ENCODE measurements around the gene GCLC. TPM values are rescaled to one million over a fixed set of nuclear protein-coding genes. Genes with fewer than 3 reads are reported as not detected.

Gene GCLC
- total RNA-seq, 1 experiment from 2014 or later: 47.1 TPM

DNA sequence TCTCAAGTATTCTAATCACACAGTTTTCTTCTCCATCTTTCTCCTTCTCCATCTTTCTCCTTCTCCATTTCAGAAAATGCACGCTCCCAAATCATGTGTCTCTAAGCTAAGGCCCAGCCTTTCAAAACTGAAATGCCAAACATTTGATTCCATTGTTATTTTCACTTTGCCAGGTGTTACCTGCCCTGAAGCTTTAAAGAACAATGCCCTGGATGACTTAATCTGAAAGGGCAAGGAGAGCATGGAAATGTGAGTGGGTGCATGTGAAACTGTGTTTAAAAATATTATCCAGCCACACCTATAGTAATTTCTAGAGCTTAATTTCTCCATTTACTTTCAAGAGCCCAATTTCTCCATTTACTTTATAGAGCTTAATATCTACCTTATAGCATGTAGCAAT, 42.4 kb upstream of the GCLC start:
- Mint-ChIP-seq H3K36me3 (no peaks in the 10 kb centered on the region), H3K4me3 (no peak overlapping the region), H3K27ac (no peak overlapping the region), H3K9me3 (no peaks in the 10 kb centered on the region; the same call in 1 of the 2 replicates), H3K27me3 (ENCODE audit: low read depth) (no peaks in the 10 kb centered on the region), H3K4me1 (peaks cover 19% of the 10 kb centered on the region)
- CTCF ChIA-PET: no interaction called here
- DNase-seq (ENCODE audit: low spot score) (no peak), ATAC-seq (no peak)
- POLR2A ChIA-PET: no interaction called here
- TF ChIP-seq JAZF1 (CRISPR knock-in tag; IDR thresholded peaks at IDR 0.05): no peak
- TF ChIP-seq, protein P1, sequence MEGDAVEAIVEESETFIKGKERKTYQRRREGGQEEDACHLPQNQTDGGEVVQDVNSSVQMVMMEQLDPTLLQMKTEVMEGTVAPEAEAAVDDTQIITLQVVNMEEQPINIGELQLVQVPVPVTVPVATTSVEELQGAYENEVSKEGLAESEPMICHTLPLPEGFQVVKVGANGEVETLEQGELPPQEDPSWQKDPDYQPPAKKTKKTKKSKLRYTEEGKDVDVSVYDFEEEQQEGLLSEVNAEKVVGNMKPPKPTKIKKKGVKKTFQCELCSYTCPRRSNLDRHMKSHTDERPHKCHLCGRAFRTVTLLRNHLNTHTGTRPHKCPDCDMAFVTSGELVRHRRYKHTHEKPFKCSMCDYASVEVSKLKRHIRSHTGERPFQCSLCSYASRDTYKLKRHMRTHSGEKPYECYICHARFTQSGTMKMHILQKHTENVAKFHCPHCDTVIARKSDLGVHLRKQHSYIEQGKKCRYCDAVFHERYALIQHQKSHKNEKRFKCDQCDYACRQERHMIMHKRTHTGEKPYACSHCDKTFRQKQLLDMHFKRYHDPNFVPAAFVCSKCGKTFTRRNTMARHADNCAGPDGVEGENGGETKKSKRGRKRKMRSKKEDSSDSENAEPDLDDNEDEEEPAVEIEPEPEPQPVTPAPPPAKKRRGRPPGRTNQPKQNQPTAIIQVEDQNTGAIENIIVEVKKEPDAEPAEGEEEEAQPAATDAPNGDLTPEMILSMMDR (IDR thresholded peaks at IDR 0.05): no peak
- TF ChIP-seq, protein P2, sequence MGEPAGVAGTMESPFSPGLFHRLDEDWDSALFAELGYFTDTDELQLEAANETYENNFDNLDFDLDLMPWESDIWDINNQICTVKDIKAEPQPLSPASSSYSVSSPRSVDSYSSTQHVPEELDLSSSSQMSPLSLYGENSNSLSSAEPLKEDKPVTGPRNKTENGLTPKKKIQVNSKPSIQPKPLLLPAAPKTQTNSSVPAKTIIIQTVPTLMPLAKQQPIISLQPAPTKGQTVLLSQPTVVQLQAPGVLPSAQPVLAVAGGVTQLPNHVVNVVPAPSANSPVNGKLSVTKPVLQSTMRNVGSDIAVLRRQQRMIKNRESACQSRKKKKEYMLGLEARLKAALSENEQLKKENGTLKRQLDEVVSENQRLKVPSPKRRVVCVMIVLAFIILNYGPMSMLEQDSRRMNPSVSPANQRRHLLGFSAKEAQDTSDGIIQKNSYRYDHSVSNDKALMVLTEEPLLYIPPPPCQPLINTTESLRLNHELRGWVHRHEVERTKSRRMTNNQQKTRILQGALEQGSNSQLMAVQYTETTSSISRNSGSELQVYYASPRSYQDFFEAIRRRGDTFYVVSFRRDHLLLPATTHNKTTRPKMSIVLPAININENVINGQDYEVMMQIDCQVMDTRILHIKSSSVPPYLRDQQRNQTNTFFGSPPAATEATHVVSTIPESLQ (CRISPR knock-in tag; IDR thresholded peaks at IDR 0.05): no peak
- TF ChIP-seq FOXP4 (CRISPR knock-in tag; IDR thresholded peaks at IDR 0.05): no peak
- TF ChIP-seq KAT7 (CRISPR knock-in tag; IDR thresholded peaks at IDR 0.05; ENCODE audit: borderline replicate concordance): no peak
- no peak for TF ChIP-seq NFATC4 (CRISPR knock-in tag; IDR thresholded peaks at IDR 0.05)
- TF ChIP-seq ZNF219 (CRISPR knock-in tag; IDR thresholded peaks at IDR 0.05; ENCODE audit: borderline replicate concordance): no peak
- TF ChIP-seq RORB (CRISPR knock-in tag; IDR thresholded peaks at IDR 0.05): no peak
- TF ChIP-seq, protein P3, sequence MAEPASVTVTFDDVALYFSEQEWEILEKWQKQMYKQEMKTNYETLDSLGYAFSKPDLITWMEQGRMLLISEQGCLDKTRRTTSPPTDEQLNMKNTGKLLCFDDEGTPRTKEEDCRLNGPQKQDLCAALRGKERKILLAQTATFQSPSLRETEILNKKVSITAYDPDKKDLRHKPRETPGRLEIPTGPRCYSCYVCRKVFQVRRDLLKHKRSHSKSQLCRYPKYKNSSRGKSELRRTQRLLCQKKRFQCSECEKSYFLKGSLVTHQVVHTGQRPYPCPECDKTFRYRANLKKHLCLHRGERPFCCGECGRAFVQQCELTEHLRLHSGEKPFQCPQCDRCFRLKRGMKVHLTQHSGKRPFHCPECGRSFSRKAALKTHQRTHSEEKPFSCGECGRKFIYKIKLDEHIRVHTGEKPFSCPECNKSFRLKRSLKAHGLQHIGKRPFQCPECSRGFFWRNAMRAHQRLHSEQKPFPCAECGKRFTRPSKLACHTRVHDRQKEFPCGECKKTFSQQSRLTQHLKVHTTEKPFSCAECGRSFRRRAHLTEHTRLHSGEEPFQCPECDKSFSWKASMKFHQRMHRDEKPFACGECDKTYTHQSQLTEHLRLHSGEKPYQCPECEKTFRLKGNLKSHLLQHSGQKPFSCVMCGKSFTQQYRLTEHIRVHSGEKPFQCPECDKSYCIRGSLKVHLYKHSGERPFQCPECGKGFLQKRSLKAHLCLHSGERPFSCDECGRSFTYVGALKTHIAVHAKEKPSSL (CRISPR knock-in tag; conservative IDR thresholded peaks at IDR 0.05): no peak
- TF ChIP-seq ZNF423 (CRISPR knock-in tag; IDR thresholded peaks at IDR 0.05): no peak
- TF ChIP-seq HMGXB4 (CRISPR knock-in tag; IDR thresholded peaks at IDR 0.05): no peak
- no peak for TF ChIP-seq JUN (CRISPR knock-in tag; IDR thresholded peaks at IDR 0.05)
- TF ChIP-seq ZSCAN18 (CRISPR knock-in tag; IDR thresholded peaks at IDR 0.05): no peak
- no peak for TF ChIP-seq AFF4 (CRISPR knock-in tag; IDR thresholded peaks at IDR 0.05; ENCODE audit: borderline replicate concordance)
- TF ChIP-seq ZNF532 (CRISPR knock-in tag; IDR thresholded peaks at IDR 0.05; ENCODE audit: borderline replicate concordance): no peak
- no peak for TF ChIP-seq CREB1 (CRISPR knock-in tag; IDR thresholded peaks at IDR 0.05)
- TF ChIP-seq SOX15 (CRISPR knock-in tag; IDR thresholded peaks at IDR 0.05): no peak

Data from WTC11 (cell line).